Measurements from ENCODE around the gene MYO3B.
A peak's percentile ranks its signal among the peaks of the same experiment; 100 is the strongest.

Gene MYO3B

DNA sequence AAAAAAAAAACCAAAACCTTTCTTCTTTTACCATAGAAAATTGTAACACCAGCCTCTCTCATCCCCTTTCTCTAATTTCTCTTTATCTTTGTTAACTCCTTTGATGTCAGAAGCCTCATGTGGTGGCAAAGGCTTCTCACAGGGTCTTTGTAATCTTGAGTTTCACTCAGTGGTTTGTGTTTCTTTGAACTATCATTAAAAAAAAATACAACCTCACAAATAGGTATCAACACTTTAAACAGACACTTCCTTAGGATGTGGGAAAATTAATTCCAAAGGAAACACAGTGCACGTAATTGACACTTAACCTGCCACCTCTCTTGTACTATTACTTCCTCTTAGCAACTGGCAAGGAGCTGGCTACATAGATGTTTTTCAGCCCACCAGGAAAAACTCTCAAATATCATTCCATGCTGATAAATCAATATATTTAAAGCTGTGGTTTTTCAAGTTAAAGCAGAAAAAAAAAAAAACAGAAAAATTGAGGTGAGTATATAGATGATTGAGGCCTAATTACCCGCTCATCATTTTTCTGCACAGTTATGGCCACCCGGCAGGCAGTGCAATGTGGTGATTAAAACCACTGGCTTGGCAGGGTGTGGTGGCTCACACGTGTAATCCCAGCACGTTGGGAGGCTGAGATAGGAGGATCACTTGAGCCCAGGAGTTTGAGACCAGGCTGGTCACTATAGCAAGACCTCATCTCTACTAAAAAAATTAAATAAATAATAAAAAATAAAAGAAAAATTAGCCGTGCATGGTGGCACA is 193.5 kb downstream of the MYO3B start:
- no peak for DNase-seq (ENCODE audit: low read depth)

DNA sequence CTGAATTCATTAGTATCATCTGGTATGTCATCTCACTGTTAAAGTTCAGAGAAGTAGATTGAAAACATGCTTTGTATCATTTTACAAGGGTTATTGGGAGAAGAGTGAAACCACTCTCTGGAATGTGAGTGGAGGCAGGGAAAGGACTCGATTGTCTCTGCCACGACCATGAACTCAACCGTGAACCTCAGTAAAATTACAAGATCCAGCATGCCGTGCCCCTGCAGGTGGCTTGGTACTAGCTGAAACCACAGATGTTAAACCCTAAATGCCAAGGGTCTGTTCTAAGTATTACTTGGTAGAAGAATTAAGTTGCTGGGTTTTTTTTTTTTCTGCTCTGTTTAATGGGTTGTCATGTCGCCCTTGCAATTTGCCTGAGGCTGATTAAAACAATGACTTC is 197.2 kb downstream of the MYO3B start:
- no peak for DNase-seq (ENCODE audit: low read depth)

- DNase-seq (ENCODE audit: low read depth) = no peak
Observed at GRCh38 chr2:170377500-170378207, 199.7 kb downstream of the MYO3B start.

- no peak for DNase-seq (ENCODE audit: low read depth)
Observed at GRCh38 chr2:170380267-170380666, 202.3 kb downstream of the MYO3B start.

DNA sequence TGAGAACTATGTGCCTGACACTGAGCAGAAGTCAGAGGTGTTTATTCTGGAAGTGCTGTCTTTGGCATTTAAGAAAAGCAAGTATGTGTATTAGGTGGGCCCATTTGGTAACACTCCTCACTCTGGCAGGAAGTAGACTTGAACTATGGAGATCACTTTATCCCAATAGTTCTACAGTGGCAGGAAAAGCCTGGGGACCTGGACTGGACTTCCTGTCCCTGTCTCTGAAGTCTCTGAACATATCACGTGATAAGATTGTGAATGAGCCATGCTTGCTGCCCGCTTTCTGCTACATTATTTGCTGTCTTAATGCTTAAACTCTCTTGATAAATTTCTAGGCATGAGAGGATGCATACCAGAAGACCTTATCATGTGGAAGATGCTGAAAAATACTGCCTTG is 203.7 kb downstream of the MYO3B start:
- no peak for DNase-seq (ENCODE audit: low read depth)

- DNase-seq (ENCODE audit: low read depth) = no peak
Observed at GRCh38 chr2:170386554-170386953, 208.6 kb downstream of the MYO3B start.

- DNase-seq (ENCODE audit: low read depth) = no peak
Observed at GRCh38 chr2:170391018-170391417, 213.1 kb downstream of the MYO3B start.

- DNase-seq (ENCODE audit: low read depth) = no peak
Observed at GRCh38 chr2:170391697-170392096, 213.8 kb downstream of the MYO3B start.

DNA sequence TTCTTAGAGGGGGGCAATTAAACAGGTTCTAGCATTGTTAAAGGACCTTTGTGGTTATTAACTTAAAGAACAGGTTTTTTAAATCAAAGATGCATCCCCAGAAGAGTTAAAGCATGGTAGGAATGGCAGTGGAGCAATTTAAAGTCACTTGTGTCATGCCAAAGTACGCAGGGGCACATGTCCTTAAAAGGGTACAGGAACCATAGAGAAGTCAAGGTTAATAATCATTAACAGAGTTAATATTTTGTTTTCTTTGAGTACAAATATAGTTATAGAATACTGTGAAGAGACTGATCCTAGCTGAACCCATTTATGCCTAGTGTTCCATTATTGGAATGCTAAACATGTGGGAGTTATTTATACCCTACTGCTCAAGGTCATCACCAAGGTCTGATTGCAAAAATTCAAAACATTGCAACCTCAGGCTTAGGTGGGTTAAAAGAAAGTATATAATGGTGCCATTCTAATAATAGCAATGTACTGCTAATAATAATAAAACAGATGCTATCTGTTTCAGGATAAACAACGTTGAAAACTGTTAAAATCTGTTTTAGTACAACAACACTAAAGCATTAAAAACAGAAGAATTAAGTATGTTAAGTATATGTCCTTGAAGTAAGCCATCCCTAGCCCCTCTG is 216.0 kb downstream of the MYO3B start:
- DNase-seq (ENCODE audit: low read depth) = no peak

- DNase-seq (ENCODE audit: low read depth) = no peak
Observed at GRCh38 chr2:170394641-170395387, 216.9 kb downstream of the MYO3B start.

- peak; percentile 8 for DNase-seq (ENCODE audit: low read depth)
Observed at GRCh38 chr2:170396799-170397459, 219.0 kb downstream of the MYO3B start.

DNA sequence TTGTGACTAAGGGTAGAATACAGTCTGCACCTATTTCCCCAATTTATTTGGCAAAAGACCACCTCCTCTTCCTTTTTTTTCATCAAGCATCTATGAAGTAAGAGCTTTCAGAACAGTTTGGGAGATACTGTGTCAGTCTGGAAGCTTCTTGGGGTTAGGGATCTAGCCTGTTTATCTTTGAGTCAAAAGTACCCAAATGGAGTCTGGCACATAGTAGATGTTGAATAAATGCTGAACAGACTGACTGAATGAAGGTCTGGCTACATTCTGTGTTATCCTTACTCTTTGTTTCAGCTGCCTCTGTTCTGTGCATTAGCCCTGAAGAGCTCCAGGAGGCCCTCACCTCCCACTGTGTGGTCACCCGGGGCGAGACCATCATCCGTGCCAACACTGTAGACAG is 223.2 kb downstream of the MYO3B start:
- DNase-seq (ENCODE audit: low read depth) = no peak

DNA sequence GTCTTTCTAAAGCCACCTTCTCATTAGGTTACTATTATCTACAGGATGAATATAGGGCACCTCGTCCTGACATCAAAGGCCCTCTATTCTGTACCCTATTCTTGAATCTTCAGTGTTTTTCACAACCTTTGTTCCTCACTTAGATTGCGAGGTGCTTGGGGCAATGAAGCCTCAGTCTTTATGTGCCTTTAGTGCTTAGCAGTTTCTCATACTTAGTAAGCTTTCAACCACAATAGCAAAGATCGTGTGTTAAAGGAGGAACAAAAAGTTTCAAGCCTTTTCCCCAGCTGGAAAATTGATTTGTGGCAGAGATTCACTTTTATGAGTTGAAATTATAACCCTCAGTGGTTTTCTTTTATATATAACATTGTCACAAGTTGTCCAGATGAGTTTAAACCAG is 226.9 kb downstream of the MYO3B start:
- DNase-seq (ENCODE audit: low read depth) = no peak

DNA sequence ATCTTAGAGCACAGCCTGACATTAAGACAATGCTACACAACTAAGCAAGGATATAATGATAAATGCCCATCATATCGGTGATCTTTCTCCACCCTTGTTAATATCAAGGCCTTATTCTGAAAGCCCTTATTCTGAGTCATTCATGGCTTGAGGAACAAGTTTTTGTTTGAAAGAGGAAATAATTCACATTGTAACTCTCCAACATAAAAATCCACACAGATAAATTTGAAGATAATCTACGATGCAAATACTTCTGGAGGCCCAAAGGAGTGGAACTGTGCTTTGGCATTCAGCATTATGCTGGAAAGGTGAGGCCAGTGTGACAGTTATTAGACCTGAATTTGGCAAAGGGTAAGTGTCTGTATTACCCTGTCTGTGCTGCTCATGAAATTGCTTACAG is 227.4 kb downstream of the MYO3B start:
- DNase-seq (ENCODE audit: low read depth) = no peak

GRCh38 chr2:170408461-170409163 is 230.7 kb downstream of the MYO3B start:
- no peak for DNase-seq (ENCODE audit: low read depth)

DNA sequence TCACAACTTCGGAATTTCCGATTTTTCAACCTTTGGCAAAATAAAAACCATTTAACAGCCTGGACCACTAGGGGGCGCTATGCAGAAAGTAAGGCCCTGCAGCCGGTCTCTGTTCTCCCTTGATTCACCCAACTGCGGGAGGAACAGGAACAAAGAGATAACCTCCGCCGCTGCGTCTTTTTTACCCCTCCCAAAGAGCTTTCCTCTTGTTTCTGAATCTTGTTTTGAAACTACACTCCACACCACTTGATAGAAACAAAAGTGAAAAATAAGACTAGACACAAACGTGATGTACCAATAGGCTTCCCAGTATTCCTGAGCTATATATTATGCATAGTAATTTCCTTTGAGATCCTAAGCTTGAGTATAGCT is 231.2 kb downstream of the MYO3B start:
- DNase-seq (ENCODE audit: low read depth) = peak; percentile 44

- no peak for DNase-seq (ENCODE audit: low read depth)
Observed at GRCh38 chr2:170411660-170412059, 233.7 kb downstream of the MYO3B start.

- DNase-seq (ENCODE audit: low read depth) = peak; percentile 13
Observed at GRCh38 chr2:170420961-170421687, 243.2 kb downstream of the MYO3B start.

GRCh38 chr2:170423919-170424318 is 246.0 kb downstream of the MYO3B start:
- no peak for DNase-seq (ENCODE audit: low read depth)

DNA sequence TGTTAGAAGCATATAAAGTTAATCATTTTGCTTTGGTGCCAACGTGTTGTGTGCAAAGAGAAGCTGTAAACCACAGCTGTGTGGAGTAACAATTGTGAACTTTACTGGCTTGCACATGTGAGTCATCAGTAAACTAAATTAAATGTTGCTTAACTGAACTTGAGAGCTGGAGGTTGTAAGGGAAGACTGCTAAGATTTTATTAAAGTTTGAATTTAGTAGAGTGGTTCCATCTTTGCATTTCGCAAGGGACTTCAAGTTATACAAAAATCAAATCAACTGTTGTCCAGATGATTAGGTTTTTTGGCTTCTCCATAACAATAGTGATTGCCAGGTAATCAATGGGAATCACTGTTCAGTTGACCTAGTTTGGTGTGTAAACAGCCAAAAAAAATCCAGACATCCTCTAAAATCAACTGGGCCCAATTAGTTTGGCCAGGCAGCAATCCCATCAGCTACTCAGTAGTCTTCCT is 247.4 kb downstream of the MYO3B start:
- peak; percentile 76 for DNase-seq (ENCODE audit: low read depth)

GRCh38 chr2:170428868-170429267 is 250.9 kb downstream of the MYO3B start:
- DNase-seq (ENCODE audit: low read depth) = no peak
